ENCODE results near the gene CCDC170. TPM values are rescaled to one million over a fixed set of nuclear protein-coding genes. Genes with fewer than 3 reads are reported as not detected.

The CCDC170 gene
- total and polyA plus RNA-seq, 5 donors from 2014 or later = not detected

- ATAC-seq (ENCODE audit: low read depth in 2 of 2) (no peak), DNase-seq (no peak)
- no peaks in the 10 kb centered on the region for H3K36me3 Mint-ChIP-seq
- no peaks in the 10 kb centered on the region for H3K9me3 ChIP-seq (ENCODE audit: control insufficient read depth in 2 of 2, low read length in 2 of 2)
- H3K4me3 Mint-ChIP-seq = peak overlapping the region in 3 of 4 donors; percentile 45 to 56 (median 54)
- H3K36me3 ChIP-seq (ENCODE audit: control insufficient read depth, insufficient read depth, low read length) = no peaks in the 10 kb centered on the region
- peaks cover 10% of the 10 kb centered on the region for H3K4me1 ChIP-seq (ENCODE audit: control insufficient read depth, insufficient read depth, low read length, poor library complexity, severe bottlenecking)
- peaks cover 0 to 1% (median 0%) of the 10 kb centered on the region in 7 donors for H3K9me3 Mint-ChIP-seq
- peak overlapping the region; percentile 60 for H3K27ac ChIP-seq (ENCODE audit: insufficient read depth, low read length, poor library complexity, severe bottlenecking)
- peak overlapping the region; percentile 48 for H3K4me3 ChIP-seq (ENCODE audit: low read depth, low read length)
- H3K27me3 Mint-ChIP-seq = no peaks in the 10 kb centered on the region
- H3K4me1 Mint-ChIP-seq = peaks cover 12 to 23% (median 14%) of the 10 kb centered on the region in 4 donors
- H3K27ac Mint-ChIP-seq = peak overlapping the region; percentile 26 to 88 (median 86)
- no peaks in the 10 kb centered on the region for H3K27me3 ChIP-seq (ENCODE audit: control insufficient read depth, insufficient read depth, low read length)
Measured at GRCh38 chr6:151481786-151482185, 12.0 kb upstream of the CCDC170 start.

- Mint-ChIP-seq H3K27ac (peak overlapping the region; percentile 88 to 98 (median 96)), H3K27me3 (no peaks in the 10 kb centered on the region), H3K36me3 (no peaks in the 10 kb centered on the region), H3K4me1 (peaks cover 12 to 23% (median 14%) of the 10 kb centered on the region in 4 donors), H3K9me3 (peaks cover 0 to 1% (median 0%) of the 10 kb centered on the region in 7 donors), H3K4me3 (peak overlapping the region; percentile 78 to 95 (median 86))
- ATAC-seq (ENCODE audit: low read depth in 2 of 2) = peak in 1 of 2 donors; percentile 25
- Histone ChIP-seq H3K27ac (ENCODE audit: insufficient read depth, low read length, poor library complexity, severe bottlenecking) (peak overlapping the region; percentile 60), H3K4me3 (ENCODE audit: low read depth, low read length) (peak overlapping the region; percentile 81), H3K36me3 (ENCODE audit: control insufficient read depth, insufficient read depth, low read length) (no peaks in the 10 kb centered on the region), H3K27me3 (ENCODE audit: control insufficient read depth, insufficient read depth, low read length) (no peaks in the 10 kb centered on the region), H3K4me1 (ENCODE audit: control insufficient read depth, insufficient read depth, low read length, poor library complexity, severe bottlenecking) (peaks cover 10% of the 10 kb centered on the region), H3K9me3 (ENCODE audit: control insufficient read depth in 2 of 2, low read length in 2 of 2) (no peaks in the 10 kb centered on the region)
- peak in 1 of 3 donors; percentile 48 for DNase-seq
Measured at GRCh38 chr6:151482290-151482689, 11.5 kb upstream of the CCDC170 start.

DNA sequence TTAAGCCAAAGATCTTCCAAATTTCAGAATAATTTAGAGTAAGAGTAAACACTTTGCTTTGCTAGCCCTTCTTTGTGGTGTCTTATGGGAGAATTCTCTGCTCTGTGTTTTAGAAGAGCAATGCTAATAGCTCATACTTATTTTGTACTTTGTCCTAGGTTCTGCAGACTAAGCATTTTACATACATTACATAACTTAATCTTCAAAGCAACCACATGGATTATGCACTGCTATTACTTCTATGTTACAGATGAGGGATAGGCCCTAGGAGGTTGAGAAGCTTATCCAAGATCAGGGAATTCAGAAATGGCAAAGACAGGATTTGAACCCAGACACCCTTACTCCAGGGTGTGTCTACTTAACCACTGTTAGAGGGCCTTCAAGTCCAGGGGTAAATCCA, 9.8 kb upstream of the CCDC170 start:
- no peak for DNase-seq
- Mint-ChIP-seq H3K27ac (peak overlapping the region in 1 of 3 donors; percentile 61), H3K27me3 (peaks cover 4% of the 10 kb centered on the region), H3K4me3 (peak overlapping the region in 1 of 4 donors; percentile 55), H3K4me1 (peaks cover 12 to 23% (median 14%) of the 10 kb centered on the region in 4 donors), H3K9me3 (peaks cover 0 to 1% (median 0%) of the 10 kb centered on the region in 7 donors), H3K36me3 (no peaks in the 10 kb centered on the region)
- H3K27ac ChIP-seq (ENCODE audit: insufficient read depth, low read length, poor library complexity, severe bottlenecking) = no peak overlapping the region
- H3K4me1 ChIP-seq (ENCODE audit: control insufficient read depth, insufficient read depth, low read length, poor library complexity, severe bottlenecking) = peaks cover 10% of the 10 kb centered on the region
- no peak overlapping the region for H3K4me3 ChIP-seq (ENCODE audit: low read depth, low read length)
- no peaks in the 10 kb centered on the region for H3K9me3 ChIP-seq (ENCODE audit: control insufficient read depth in 2 of 2, low read length in 2 of 2)
- no peaks in the 10 kb centered on the region for H3K27me3 ChIP-seq (ENCODE audit: control insufficient read depth, insufficient read depth, low read length)
- no peaks in the 10 kb centered on the region for H3K36me3 ChIP-seq (ENCODE audit: control insufficient read depth, insufficient read depth, low read length)
- no peak for ATAC-seq (ENCODE audit: low read depth in 2 of 2)

DNA sequence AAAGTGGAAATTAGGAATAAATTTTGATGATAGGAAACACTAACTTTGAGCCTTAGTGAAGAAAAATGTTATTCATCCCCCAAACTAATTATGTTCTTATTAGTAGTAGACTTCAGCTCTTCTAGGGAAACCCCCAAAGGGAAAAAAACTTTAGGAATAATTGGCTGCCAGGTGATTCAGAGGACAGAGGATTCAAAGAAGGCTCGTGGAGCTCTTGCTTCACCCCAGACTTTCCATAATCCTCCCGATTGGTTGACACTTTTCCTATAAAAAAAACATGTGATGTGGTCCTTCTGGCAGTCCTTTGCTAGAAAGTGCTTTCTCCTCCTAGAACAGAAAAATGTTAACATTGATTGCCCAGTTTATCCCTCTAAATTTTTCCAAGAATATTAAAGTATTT, 5.6 kb upstream of the CCDC170 start:
- Histone ChIP-seq H3K27ac (ENCODE audit: insufficient read depth, low read length, poor library complexity, severe bottlenecking) (no peak overlapping the region), H3K9me3 (ENCODE audit: control insufficient read depth in 2 of 2, low read length in 2 of 2) (no peaks in the 10 kb centered on the region), H3K4me1 (ENCODE audit: control insufficient read depth, insufficient read depth, low read length, poor library complexity, severe bottlenecking) (no peaks in the 10 kb centered on the region), H3K4me3 (ENCODE audit: low read depth, low read length) (no peak overlapping the region), H3K27me3 (ENCODE audit: control insufficient read depth, insufficient read depth, low read length) (peaks cover 9% of the 10 kb centered on the region), H3K36me3 (ENCODE audit: control insufficient read depth, insufficient read depth, low read length) (no peaks in the 10 kb centered on the region)
- no peak overlapping the region for H3K4me3 Mint-ChIP-seq
- ATAC-seq (ENCODE audit: low read depth in 2 of 2) (no peak), DNase-seq (no peak)
- H3K9me3 Mint-ChIP-seq = peaks cover 0 to 4% (median 0%) of the 10 kb centered on the region in 7 donors
- H3K27me3 Mint-ChIP-seq = peaks cover 39% of the 10 kb centered on the region
- peaks cover 1 to 4% (median 2%) of the 10 kb centered on the region in 4 donors for H3K4me1 Mint-ChIP-seq
- H3K36me3 Mint-ChIP-seq = peaks cover 3% of the 10 kb centered on the region
- H3K27ac Mint-ChIP-seq = no peak overlapping the region

DNA sequence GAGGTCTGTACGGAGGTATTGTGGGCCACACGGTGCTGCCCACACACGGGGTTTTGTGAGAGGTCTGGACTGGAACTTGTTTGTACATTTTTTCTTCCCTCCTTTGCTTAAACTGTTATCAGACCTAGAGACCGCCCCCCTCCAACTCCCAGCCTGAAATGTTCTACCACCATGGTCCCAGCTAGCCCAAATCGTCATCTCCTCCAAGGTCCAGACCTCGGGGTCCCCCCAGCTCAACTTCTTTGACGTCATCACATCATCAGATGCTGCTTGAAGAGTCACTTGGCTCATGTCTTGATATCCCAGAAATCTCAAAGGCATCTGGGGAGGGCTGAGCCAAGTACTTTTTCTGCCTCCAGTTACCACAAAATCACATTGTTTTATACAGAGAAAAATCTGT, 2.8 kb upstream of the CCDC170 start:
- no peak for DNase-seq
- Histone ChIP-seq H3K36me3 (ENCODE audit: control insufficient read depth, insufficient read depth, low read length) (no peaks in the 10 kb centered on the region), H3K27ac (ENCODE audit: insufficient read depth, low read length, poor library complexity, severe bottlenecking) (no peak overlapping the region), H3K27me3 (ENCODE audit: control insufficient read depth, insufficient read depth, low read length) (peaks cover 23% of the 10 kb centered on the region), H3K9me3 (ENCODE audit: control insufficient read depth in 2 of 2, low read length in 2 of 2) (no peaks in the 10 kb centered on the region), H3K4me1 (ENCODE audit: control insufficient read depth, insufficient read depth, low read length, poor library complexity, severe bottlenecking) (peaks cover 13% of the 10 kb centered on the region), H3K4me3 (ENCODE audit: low read depth, low read length) (no peak overlapping the region)
- peaks cover 3% of the 10 kb centered on the region for H3K36me3 Mint-ChIP-seq
- H3K27ac Mint-ChIP-seq = no peak overlapping the region
- ATAC-seq (ENCODE audit: low read depth in 2 of 2) = no peak
- peaks cover 59% of the 10 kb centered on the region for H3K27me3 Mint-ChIP-seq
- peaks cover 0 to 5% (median 0%) of the 10 kb centered on the region in 7 donors for H3K9me3 Mint-ChIP-seq
- H3K4me1 Mint-ChIP-seq = peaks cover 2 to 14% (median 12%) of the 10 kb centered on the region in 4 donors
- no peak overlapping the region for H3K4me3 Mint-ChIP-seq

GRCh38 chr6:151493161-151493803, 535 bp upstream of the CCDC170 start:
- Mint-ChIP-seq H3K4me1 (peaks cover 4 to 14% (median 12%) of the 10 kb centered on the region in 4 donors), H3K27me3 (peaks cover 73% of the 10 kb centered on the region)
- no peak for ATAC-seq (ENCODE audit: low read depth in 2 of 2)

DNA sequence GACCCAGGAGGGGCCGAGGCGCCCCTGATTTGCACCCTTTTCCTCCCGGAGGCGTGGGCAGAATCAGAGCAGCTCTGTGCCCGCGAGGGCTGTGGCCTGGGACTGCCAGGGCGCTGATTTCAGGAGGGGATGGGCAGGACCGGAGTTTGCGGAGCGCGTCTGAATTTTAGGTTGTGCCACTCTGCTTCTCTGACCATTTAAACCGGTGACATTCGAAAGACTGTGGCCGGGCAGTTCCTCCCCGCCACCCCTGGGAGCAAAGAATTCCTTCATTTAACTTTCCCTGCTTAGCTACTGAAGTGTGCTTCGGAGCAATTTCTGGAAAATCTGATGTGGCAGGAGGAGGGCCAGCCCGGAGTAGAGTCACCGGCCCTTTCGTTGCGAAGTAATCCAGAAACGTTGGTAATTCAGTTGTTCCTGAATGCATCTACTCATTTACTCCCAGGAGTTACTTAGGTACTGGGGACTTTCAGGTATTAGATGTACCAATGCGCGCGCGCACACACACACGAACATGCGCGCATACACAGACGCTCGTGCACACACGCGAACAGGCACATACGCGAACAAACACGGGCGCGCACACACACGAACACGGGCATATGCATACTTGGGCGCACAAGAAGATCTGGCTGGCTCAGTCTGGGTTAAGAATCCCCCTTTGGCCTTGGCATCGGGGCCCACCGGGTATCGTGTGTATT, 568 bp downstream of the CCDC170 start:
- Mint-ChIP-seq H3K27me3 (peaks cover 66% of the 10 kb centered on the region), H3K36me3 (peaks cover 3% of the 10 kb centered on the region), H3K27ac (no peak overlapping the region), H3K9me3 (peaks cover 0 to 4% (median 0%) of the 10 kb centered on the region in 7 donors), H3K4me1 (peaks cover 4 to 14% (median 12%) of the 10 kb centered on the region in 4 donors), H3K4me3 (peak overlapping the region in 3 of 4 donors; percentile 16 to 77 (median 61))
- no peak overlapping the region for H3K4me3 ChIP-seq (ENCODE audit: low read depth, low read length)
- H3K27ac ChIP-seq (ENCODE audit: insufficient read depth, low read length, poor library complexity, severe bottlenecking) = no peak overlapping the region
- no peaks in the 10 kb centered on the region for H3K36me3 ChIP-seq (ENCODE audit: control insufficient read depth, insufficient read depth, low read length)
- no peaks in the 10 kb centered on the region for H3K9me3 ChIP-seq (ENCODE audit: control insufficient read depth in 2 of 2, low read length in 2 of 2)
- peak in 1 of 3 donors; percentile 44 for DNase-seq
- ATAC-seq (ENCODE audit: low read depth in 2 of 2) = no peak
- peaks cover 31% of the 10 kb centered on the region for H3K27me3 ChIP-seq (ENCODE audit: control insufficient read depth, insufficient read depth, low read length)
- H3K4me1 ChIP-seq (ENCODE audit: control insufficient read depth, insufficient read depth, low read length, poor library complexity, severe bottlenecking) = peaks cover 13% of the 10 kb centered on the region

More at GRCh38 chr6:151493161-151493803, 535 bp upstream of the CCDC170 start:
- Mint-ChIP-seq H3K4me3 (peak overlapping the region in 3 of 4 donors; percentile 0 to 48 (median 7)), H3K27ac (no peak overlapping the region), H3K36me3 (peaks cover 3% of the 10 kb centered on the region), H3K9me3 (peaks cover 0 to 5% (median 0%) of the 10 kb centered on the region in 7 donors)
- no peak overlapping the region for H3K27ac ChIP-seq (ENCODE audit: insufficient read depth, low read length, poor library complexity, severe bottlenecking)
- peaks cover 31% of the 10 kb centered on the region for H3K27me3 ChIP-seq (ENCODE audit: control insufficient read depth, insufficient read depth, low read length)
- peaks cover 13% of the 10 kb centered on the region for H3K4me1 ChIP-seq (ENCODE audit: control insufficient read depth, insufficient read depth, low read length, poor library complexity, severe bottlenecking)
- H3K9me3 ChIP-seq (ENCODE audit: control insufficient read depth in 2 of 2, low read length in 2 of 2) = no peaks in the 10 kb centered on the region
- no peak for DNase-seq
- H3K36me3 ChIP-seq (ENCODE audit: control insufficient read depth, insufficient read depth, low read length) = no peaks in the 10 kb centered on the region
- no peak overlapping the region for H3K4me3 ChIP-seq (ENCODE audit: low read depth, low read length)
